ENCODE measurements around the gene DAAM1.

Gene DAAM1

GRCh38 chr14:59249029-59249428, 60.6 kb downstream of the DAAM1 start:
- no peak overlapping the region for H3K4me3 ChIP-seq (replicated peaks; ENCODE audit: low read depth, low read length)
- no peak for DNase-seq (ENCODE audit: low read depth)
- no peak for TF ChIP-seq CTCF (IDR thresholded peaks at IDR 0.05; ENCODE audit: low read length, missing control alignments)

- H3K4me3 ChIP-seq (replicated peaks; ENCODE audit: low read depth, low read length), result no peak overlapping the region
- no peak for TF ChIP-seq CTCF (IDR thresholded peaks at IDR 0.05; ENCODE audit: low read length, missing control alignments)
- peak; percentile 73 for DNase-seq (ENCODE audit: low read depth)
Observed at GRCh38 chr14:59251811-59252771, 63.6 kb downstream of the DAAM1 start.

- TF ChIP-seq CTCF (IDR thresholded peaks at IDR 0.05; ENCODE audit: low read length, missing control alignments), result no peak
- peak; percentile 61 for DNase-seq (ENCODE audit: low read depth)
- H3K4me3 ChIP-seq (replicated peaks; ENCODE audit: low read depth, low read length), result no peak overlapping the region
Observed at GRCh38 chr14:59252772-59253500, 64.5 kb downstream of the DAAM1 start.

GRCh38 chr14:59253527-59253926, 65.1 kb downstream of the DAAM1 start:
- no peak for TF ChIP-seq CTCF (IDR thresholded peaks at IDR 0.05; ENCODE audit: low read length, missing control alignments)
- no peak for DNase-seq (ENCODE audit: low read depth)
- H3K4me3 ChIP-seq (replicated peaks; ENCODE audit: low read depth, low read length), result no peak overlapping the region

GRCh38 chr14:59254146-59254910, 65.9 kb downstream of the DAAM1 start:
- TF ChIP-seq CTCF (IDR thresholded peaks at IDR 0.05; ENCODE audit: low read length, missing control alignments), result no peak
- DNase-seq (ENCODE audit: low read depth), result peak; percentile 94
- H3K4me3 ChIP-seq (replicated peaks; ENCODE audit: low read depth, low read length), result no peak overlapping the region

- no peak overlapping the region for H3K4me3 ChIP-seq (replicated peaks; ENCODE audit: low read depth, low read length)
- peak; percentile 92 for DNase-seq (ENCODE audit: low read depth)
- TF ChIP-seq CTCF (IDR thresholded peaks at IDR 0.05; ENCODE audit: low read length, missing control alignments), result no peak
Observed at GRCh38 chr14:59254911-59255545, 66.6 kb downstream of the DAAM1 start.

Measured in fibroblast of pulmonary artery (primary cell).